ENCODE results near the gene GAS7.

The GAS7 gene

GRCh38 chr17:10139577-10139976 lies 58.8 kb downstream of the GAS7 start:
- DNase-seq (ENCODE audit: extremely low read depth in 1 of 2, low read depth in 1 of 2) = no peak

- DNase-seq (ENCODE audit: extremely low read depth in 1 of 2, low read depth in 1 of 2) = no peak
Observed at GRCh38 chr17:10136258-10136981, 62.0 kb downstream of the GAS7 start.

- DNase-seq (ENCODE audit: extremely low read depth in 1 of 2, low read depth in 1 of 2) = no peak
Observed at GRCh38 chr17:10135539-10136257, 62.7 kb downstream of the GAS7 start.

- DNase-seq (ENCODE audit: extremely low read depth in 1 of 2, low read depth in 1 of 2) = no peak
Observed at GRCh38 chr17:10130677-10131076, 67.7 kb downstream of the GAS7 start.

GRCh38 chr17:10130263-10130662 lies 68.1 kb downstream of the GAS7 start:
- no peak for DNase-seq (ENCODE audit: extremely low read depth in 1 of 2, low read depth in 1 of 2)

GRCh38 chr17:10127819-10128425 lies 70.5 kb downstream of the GAS7 start:
- no peak for DNase-seq (ENCODE audit: extremely low read depth in 1 of 2, low read depth in 1 of 2)

- DNase-seq (ENCODE audit: extremely low read depth in 1 of 2, low read depth in 1 of 2) = no peak
Observed at GRCh38 chr17:10126616-10127501, 71.5 kb downstream of the GAS7 start.

GRCh38 chr17:10126276-10126615 lies 72.2 kb downstream of the GAS7 start:
- no peak for DNase-seq (ENCODE audit: extremely low read depth in 1 of 2, low read depth in 1 of 2)

- no peak for DNase-seq (ENCODE audit: extremely low read depth in 1 of 2, low read depth in 1 of 2)
Observed at GRCh38 chr17:10125531-10126275, 72.7 kb downstream of the GAS7 start.

- no peak for DNase-seq (ENCODE audit: extremely low read depth in 1 of 2, low read depth in 1 of 2)
Observed at GRCh38 chr17:10123093-10123492, 75.3 kb downstream of the GAS7 start.

GRCh38 chr17:10121971-10122707 lies 76.3 kb downstream of the GAS7 start:
- DNase-seq (ENCODE audit: extremely low read depth in 1 of 2, low read depth in 1 of 2) = no peak

GRCh38 chr17:10120749-10121148 lies 77.7 kb downstream of the GAS7 start:
- DNase-seq (ENCODE audit: extremely low read depth in 1 of 2, low read depth in 1 of 2) = no peak

GRCh38 chr17:10120109-10120485 lies 78.3 kb downstream of the GAS7 start:
- DNase-seq (ENCODE audit: extremely low read depth in 1 of 2, low read depth in 1 of 2) = no peak

- DNase-seq (ENCODE audit: extremely low read depth in 1 of 2, low read depth in 1 of 2) = no peak
Observed at GRCh38 chr17:10119203-10120108, 79.0 kb downstream of the GAS7 start.

GRCh38 chr17:10118788-10119130 lies 79.6 kb downstream of the GAS7 start:
- no peak for DNase-seq (ENCODE audit: extremely low read depth in 1 of 2, low read depth in 1 of 2)

- no peak for DNase-seq (ENCODE audit: extremely low read depth in 1 of 2, low read depth in 1 of 2)
Observed at GRCh38 chr17:10117581-10118001, 80.8 kb downstream of the GAS7 start.

GRCh38 chr17:10116753-10117420 lies 81.5 kb downstream of the GAS7 start:
- DNase-seq (ENCODE audit: extremely low read depth in 1 of 2, low read depth in 1 of 2) = no peak

GRCh38 chr17:10116267-10116666 lies 82.1 kb downstream of the GAS7 start:
- DNase-seq (ENCODE audit: extremely low read depth in 1 of 2, low read depth in 1 of 2) = no peak
